ENCODE results near the gene ANKMY1.

- no peak for TF ChIP-seq POLR2A (IDR thresholded peaks at IDR 0.05)
- TF ChIP-seq CTCF (IDR thresholded peaks at IDR 0.05) = no peak
- no peak for TF ChIP-seq POLR2AphosphoS5 (IDR thresholded peaks at IDR 0.05; ENCODE audit: insufficient read depth in 1 of 2, low read depth in 1 of 2)
Observed at GRCh38 chr2:240447331-240447730, 110.5 kb downstream of the ANKMY1 start.

Measured in vagina (tissue), 2 donors.